Gastrocnemius medialis (tissue), 4 donors: ENCODE measurements around the gene BANP. TPM values are rescaled to one million over a fixed set of nuclear protein-coding genes. Genes with fewer than 3 reads are reported as not detected.
"Not testable (repeated sequence)": the region's sequence is repeated elsewhere in the genome, so short reads cannot be mapped to it uniquely, and the experiment has no call there.

Source experiments
- ATAC-seq, 2 donors: fragments of 150-250 bp; one replicate each; pipeline ENCODE4 v1.9.1; 2016
- DNase-seq, 2 donors: peaks; one replicate each; pipeline ENCODE4 v3.0.0-alpha.2; 2019
- H3K27ac ChIP-seq, 4 donors: fragments of 200-600 bp; sonication (generic); 1 replicate in 1 of 4; 2 replicates in 3 of 4; pipeline ENCODE4 v1.5.1; 2016 to 2018; ENCODE audit warnings: mild to moderate bottlenecking in 2 of 4, moderate library complexity in 1 of 4
- H3K27me3 ChIP-seq, 3 donors: fragments of 200-600 bp; sonication (generic) in 2 of 3; 1 replicate in 1 of 3; 2 replicates in 2 of 3; pipeline versions ENCODE4 v1.5.1 to v1.6.0; 2016 to 2019; ENCODE audit warnings: mild to moderate bottlenecking in 1 of 3, moderate library complexity in 1 of 3
- H3K36me3 ChIP-seq, 2 donors: fragments of 200-600 bp; sonication (generic) in 1 of 2; one replicate each; pipeline ENCODE4 v1.5.1; 2017 to 2018
- H3K4me1 ChIP-seq, 2 donors: fragments of 200-600 bp; sonication (generic) in 1 of 2; one replicate each; pipeline ENCODE4 v1.5.1; 2016 to 2017; ENCODE audit warnings: mild to moderate bottlenecking in 2 of 2
- H3K4me3 ChIP-seq, 4 donors: fragments of 200-600 bp; sonication (generic) in 3 of 4; 1 replicate in 1 of 4; 2 replicates in 3 of 4; pipeline ENCODE4 v1.5.1; 2016 to 2019; ENCODE audit warnings: mild to moderate bottlenecking in 2 of 4
- H3K9me3 ChIP-seq, 3 donors: fragments of 200-600 bp; sonication (generic) in 2 of 3; 1 replicate in 1 of 3; 2 replicates in 2 of 3; pipeline ENCODE4 v1.5.1; 2016 to 2019
- CTCF ChIP-seq, 5 experiments: fragments of 450-650 bp in 3 of 5; fragments of 200-600 bp in 2 of 5; sonication (generic) in 2 of 5; IDR thresholded peaks in 4 of 5; conservative IDR thresholded peaks in 1 of 5; 1 replicate in 4 of 5; 2 replicates in 1 of 5; pipeline ENCODE4 v1.5.1; 2016 to 2019; ENCODE audit warnings: antibody characterized with exemption in 5 of 5, mild to moderate bottlenecking in 3 of 5, moderate library complexity in 3 of 5
- POLR2A ChIP-seq, 2 donors: fragments of 450-650 bp; IDR thresholded peaks; one replicate each; pipeline ENCODE4 v1.6.1; 2017; ENCODE audit warnings: antibody characterized with exemption in 2 of 2, mild to moderate bottlenecking in 2 of 2, moderate library complexity in 2 of 2
- in situ Hi-C, 4 donors: fragments of 200-750 bp; cut with MboI; loops; one replicate each; pipeline versions ENCODE4 v1.15.0 to v1.8.0; 2017; ENCODE audit warnings: low sequenced_read_pairs in 4 of 4
- intact Hi-C: fragments of 100-400 bp; cut with DNase I; formaldehyde crosslinking; loops from one replicate; pipeline ENCODE4 v1.15.1; 2023; ENCODE audit warnings: low total_unique reads
- total RNA-seq, 4 donors: library from RNA; depleted of rRNA; stranded (reverse); fragments of >200 nt; gene quantifications; one replicate each; pipeline versions ENCODE4 v1.1.0 to v1.2.3, GENCODE V29; 2016

Gene BANP
- total RNA-seq, 4 donors from 2014 or later: 7.0 to 20.6 (median 16.1) TPM

- DNase-seq: no peak
- peaks cover 0 to 27% of the 10 kb centered on the region in 2 donors for H3K36me3 ChIP-seq
- no peaks in the 10 kb centered on the region for H3K9me3 ChIP-seq
- no peak overlapping the region for H3K4me3 ChIP-seq
- intact Hi-C loops: no loop called here
- no peak overlapping the region for H3K27ac ChIP-seq
- ATAC-seq: no peak
- H3K27me3 ChIP-seq: no peaks in the 10 kb centered on the region
- TF ChIP-seq POLR2A (IDR thresholded peaks at IDR 0.05) (no peak), CTCF (IDR thresholded peaks at IDR 0.05 in 4 of 5, conservative IDR thresholded peaks at IDR 0.05 in 1 of 5) (no peak)
- in situ Hi-C loops: no loop called here
- H3K4me1 ChIP-seq: no peaks in the 10 kb centered on the region
Measured at GRCh38 chr16:88074041-88074440, 122.8 kb downstream of the BANP start.

GRCh38 chr16:88076211-88076931 lies 125.1 kb downstream of the BANP start:
- Histone ChIP-seq H3K9me3 (no peaks in the 10 kb centered on the region), H3K4me3 (no peak overlapping the region), H3K27ac (no peak overlapping the region), H3K27me3 (no peaks in the 10 kb centered on the region), H3K36me3 (peaks cover 0 to 15% of the 10 kb centered on the region in 2 donors), H3K4me1 (no peaks in the 10 kb centered on the region)
- in situ Hi-C loops (no loop called here), intact Hi-C loops (no loop called here)
- ATAC-seq (no peak), DNase-seq (no peak)
- no peak for TF ChIP-seq POLR2A (IDR thresholded peaks at IDR 0.05)
- no peak for TF ChIP-seq CTCF (IDR thresholded peaks at IDR 0.05 in 4 of 5, conservative IDR thresholded peaks at IDR 0.05 in 1 of 5)

- H3K9me3 ChIP-seq, H3K4me1 ChIP-seq, DNase-seq, H3K27ac ChIP-seq, in situ Hi-C loops, H3K4me3 ChIP-seq, intact Hi-C loops, H3K27me3 ChIP-seq, ATAC-seq: not testable (repeated sequence)
- peaks cover 0 to 13% of the 10 kb centered on the region in 2 donors for H3K36me3 ChIP-seq
Measured at GRCh38 chr16:88076932-88077320, 125.7 kb downstream of the BANP start.

- ATAC-seq (no peak), DNase-seq (no peak)
- Histone ChIP-seq H3K4me1 (no peaks in the 10 kb centered on the region), H3K36me3 (peaks cover 0 to 10% of the 10 kb centered on the region in 2 donors), H3K4me3 (no peak overlapping the region), H3K27ac (no peak overlapping the region), H3K27me3 (no peaks in the 10 kb centered on the region), H3K9me3 (no peaks in the 10 kb centered on the region)
- intact Hi-C loops (no loop called here), in situ Hi-C loops (no loop called here)
- no peak for TF ChIP-seq POLR2A (IDR thresholded peaks at IDR 0.05)
- TF ChIP-seq CTCF (IDR thresholded peaks at IDR 0.05 in 4 of 5, conservative IDR thresholded peaks at IDR 0.05 in 1 of 5): no peak
Measured at GRCh38 chr16:88077328-88078108, 126.3 kb downstream of the BANP start.

- Histone ChIP-seq H3K4me1 (no peaks in the 10 kb centered on the region), H3K27ac (no peak overlapping the region), H3K4me3 (no peak overlapping the region), H3K36me3 (peaks cover 0 to 7% of the 10 kb centered on the region in 2 donors), H3K9me3 (no peaks in the 10 kb centered on the region), H3K27me3 (no peaks in the 10 kb centered on the region)
- in situ Hi-C loops (no loop called here), intact Hi-C loops (no loop called here)
- no peak for TF ChIP-seq CTCF (IDR thresholded peaks at IDR 0.05 in 4 of 5, conservative IDR thresholded peaks at IDR 0.05 in 1 of 5)
- TF ChIP-seq POLR2A (IDR thresholded peaks at IDR 0.05): no peak
- DNase-seq: no peak
- no peak for ATAC-seq
Measured at GRCh38 chr16:88078111-88078775, 127.0 kb downstream of the BANP start.
